OCI-LY3 (cell line): ENCODE results near the gene ARRB2.

ENCODE experiments used
- EZH2phosphoT487 ChIP-seq: fragments of 200-600 bp; shearing (Covaris generic); IDR thresholded peaks from 2 replicates; pipeline ENCODE4 v1.6.1; 2018; ENCODE audit warnings: antibody characterized with exemption, mixed run types, low read depth
- TF ChIP-seq, protein P1 (sequence below): fragments of 200-600, 300-600 bp; sonication (generic); IDR thresholded peaks from 2 replicates; pipeline ENCODE4 v1.5.1; 2014; ENCODE audit warnings: antibody characterized with exemption, low read length, low read depth

DNA sequence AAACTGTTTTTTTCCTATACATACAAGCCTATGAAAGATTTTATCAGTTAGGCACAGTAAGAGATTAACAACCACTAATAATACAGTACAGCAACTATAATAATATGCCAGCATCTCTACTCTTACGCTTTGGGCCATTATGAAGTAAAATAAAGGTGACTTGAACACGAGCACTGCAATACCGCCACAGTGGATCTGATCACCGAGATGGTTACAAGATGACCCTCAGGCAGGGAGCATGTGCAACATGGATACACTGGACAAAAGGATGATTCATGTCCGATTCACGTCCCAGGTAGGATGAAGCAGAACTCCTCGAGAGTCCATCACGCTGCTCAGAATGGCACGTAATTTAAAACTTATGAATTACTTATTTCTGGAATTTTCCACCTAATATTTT, 17.0 kb upstream of the ARRB2 start:
- TF ChIP-seq, protein P1, sequence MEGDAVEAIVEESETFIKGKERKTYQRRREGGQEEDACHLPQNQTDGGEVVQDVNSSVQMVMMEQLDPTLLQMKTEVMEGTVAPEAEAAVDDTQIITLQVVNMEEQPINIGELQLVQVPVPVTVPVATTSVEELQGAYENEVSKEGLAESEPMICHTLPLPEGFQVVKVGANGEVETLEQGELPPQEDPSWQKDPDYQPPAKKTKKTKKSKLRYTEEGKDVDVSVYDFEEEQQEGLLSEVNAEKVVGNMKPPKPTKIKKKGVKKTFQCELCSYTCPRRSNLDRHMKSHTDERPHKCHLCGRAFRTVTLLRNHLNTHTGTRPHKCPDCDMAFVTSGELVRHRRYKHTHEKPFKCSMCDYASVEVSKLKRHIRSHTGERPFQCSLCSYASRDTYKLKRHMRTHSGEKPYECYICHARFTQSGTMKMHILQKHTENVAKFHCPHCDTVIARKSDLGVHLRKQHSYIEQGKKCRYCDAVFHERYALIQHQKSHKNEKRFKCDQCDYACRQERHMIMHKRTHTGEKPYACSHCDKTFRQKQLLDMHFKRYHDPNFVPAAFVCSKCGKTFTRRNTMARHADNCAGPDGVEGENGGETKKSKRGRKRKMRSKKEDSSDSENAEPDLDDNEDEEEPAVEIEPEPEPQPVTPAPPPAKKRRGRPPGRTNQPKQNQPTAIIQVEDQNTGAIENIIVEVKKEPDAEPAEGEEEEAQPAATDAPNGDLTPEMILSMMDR = no peak
- TF ChIP-seq EZH2phosphoT487 = no peak
